T-helper 1 cell treated with Interleukin-12 subunit alpha and Interleukin-12 subunit beta and Interleukin-4 antibody, amounts not matched to agents 30 μg/mL and 1 μg/mL, for 36 hours (primary cell): ENCODE data around the gene CAMKK2.

Source experiments
- H3K27ac Mint-ChIP-seq: one replicate; pipeline ENCODE4 v1.8.0; 2021; ENCODE audit warnings: mild to moderate bottlenecking, mixed read lengths
- H3K27me3 Mint-ChIP-seq: one replicate; pipeline ENCODE4 v1.8.0; 2021; ENCODE audit warnings: low read depth, mixed read lengths
- H3K36me3 Mint-ChIP-seq: one replicate; pipeline ENCODE4 v1.8.0; 2021; ENCODE audit warnings: low read depth, mixed read lengths
- H3K4me1 Mint-ChIP-seq: one replicate; pipeline ENCODE4 v1.8.0; 2021; ENCODE audit warnings: low read depth, mixed read lengths
- H3K4me3 Mint-ChIP-seq: one replicate; pipeline ENCODE4 v1.8.0; 2021; ENCODE audit warnings: mild to moderate bottlenecking, moderate library complexity, mixed read lengths
- H3K9me3 Mint-ChIP-seq: one replicate; pipeline ENCODE4 v1.8.0; 2021; ENCODE audit warnings: mixed read lengths

The CAMKK2 gene

DNA sequence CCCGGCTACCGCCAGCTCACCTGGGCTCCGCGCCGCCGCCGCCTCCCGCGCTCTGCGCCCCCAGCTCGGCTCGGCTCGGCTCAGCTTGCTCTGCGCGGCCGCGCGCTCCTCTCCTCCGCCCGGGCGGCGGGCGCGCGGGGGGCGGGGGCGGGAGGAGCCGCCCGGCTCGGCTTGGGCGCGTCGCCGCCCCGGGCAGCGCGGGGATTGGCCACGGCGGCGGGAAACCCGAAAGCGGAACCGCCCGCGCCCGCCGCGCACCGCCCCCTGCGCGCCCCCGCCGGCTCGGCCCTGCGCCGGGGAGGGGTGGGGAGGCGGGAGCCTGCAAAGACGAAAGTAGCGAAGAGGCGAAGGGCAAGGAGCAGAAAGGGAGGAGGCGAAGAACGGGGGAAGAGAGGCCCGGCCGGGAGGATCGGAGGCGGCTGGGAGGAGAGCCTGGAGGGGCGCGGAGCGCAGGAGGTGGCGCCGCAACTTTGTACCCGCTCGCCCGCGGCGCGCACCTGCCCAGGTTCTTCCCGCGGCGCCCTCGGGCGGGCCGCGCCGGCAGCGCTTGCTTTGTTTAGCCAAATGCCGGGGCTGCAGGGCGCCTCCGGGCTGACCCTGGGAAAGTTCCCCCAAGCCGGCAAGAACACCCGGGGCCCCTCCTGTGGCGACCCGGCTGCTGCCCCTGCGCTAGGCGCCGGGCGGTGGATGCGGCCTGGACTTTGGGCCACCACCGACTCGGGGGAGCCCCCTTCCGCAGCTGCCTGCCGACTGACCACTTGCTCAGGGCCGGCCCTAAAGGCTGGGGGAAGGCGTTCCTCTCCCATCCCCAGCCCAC, at the start of gene CAMKK2:
TSS of gene CAMKK2 (minus strand) at position 92 of the 817 bp plus-strand sequence. CDS start 22,183 bp downstream, outside the sequence.
- Mint-ChIP-seq H3K27me3 (no peaks in the 10 kb centered on the region), H3K9me3 (no peaks in the 10 kb centered on the region), H3K36me3 (peaks cover 3% of the 10 kb centered on the region)

DNA sequence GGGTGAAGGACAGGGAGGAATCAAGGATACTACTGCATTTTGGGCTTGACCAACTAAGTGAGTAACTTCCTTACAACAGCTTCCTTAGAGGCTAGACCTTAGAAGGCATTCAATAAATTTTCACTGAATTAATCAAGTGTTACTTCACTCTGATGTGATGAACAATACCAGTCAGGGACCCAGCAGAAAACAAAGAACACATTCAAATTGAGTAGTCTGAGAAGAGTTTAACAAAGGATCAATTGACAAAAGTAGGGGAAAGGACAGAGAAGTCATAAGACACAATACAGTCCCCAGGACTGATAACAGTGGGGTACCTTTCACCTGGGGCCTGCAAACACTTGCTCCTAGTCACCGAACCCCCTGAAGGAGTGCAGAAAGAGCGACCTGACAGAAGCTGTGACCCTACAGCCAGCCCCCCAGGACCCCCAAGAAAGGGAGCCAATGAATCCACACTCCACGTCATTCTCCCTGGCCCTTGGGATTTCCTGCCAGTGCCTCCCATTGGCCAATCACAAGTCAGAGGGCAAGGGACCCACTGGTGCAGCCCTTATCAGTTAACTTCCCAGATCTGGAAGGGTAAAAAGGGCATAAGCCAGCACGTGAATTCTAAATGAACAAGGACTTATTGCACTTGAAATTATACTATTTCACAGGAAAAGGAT, 48.8 kb upstream of the CAMKK2 start:
- H3K27me3 Mint-ChIP-seq = no peaks in the 10 kb centered on the region
- no peak overlapping the region for H3K27ac Mint-ChIP-seq
- no peak overlapping the region for H3K4me3 Mint-ChIP-seq
- no peaks in the 10 kb centered on the region for H3K9me3 Mint-ChIP-seq
- H3K4me1 Mint-ChIP-seq = peaks cover 19% of the 10 kb centered on the region
- H3K36me3 Mint-ChIP-seq = peaks cover 37% of the 10 kb centered on the region

More for the DNA sequence above, at the start of gene CAMKK2:
- Mint-ChIP-seq H3K27ac (peak within 1 kb of the TSS; percentile 85), H3K4me3 (peak within 1 kb of the TSS; percentile 89), H3K4me1 (peaks cover 18% of the 10 kb centered on the region)

- H3K4me3 Mint-ChIP-seq = no peak overlapping the region
- no peaks in the 10 kb centered on the region for H3K27me3 Mint-ChIP-seq
- H3K9me3 Mint-ChIP-seq = no peaks in the 10 kb centered on the region
- H3K27ac Mint-ChIP-seq = no peak overlapping the region
- peaks cover 37% of the 10 kb centered on the region for H3K36me3 Mint-ChIP-seq
- peaks cover 16% of the 10 kb centered on the region for H3K4me1 Mint-ChIP-seq
Measured at GRCh38 chr12:121344506-121344905, 48.0 kb upstream of the CAMKK2 start.

GRCh38 chr12:121337416-121337815, 40.9 kb upstream of the CAMKK2 start:
- Mint-ChIP-seq H3K27ac (no peak overlapping the region), H3K36me3 (peaks cover 25% of the 10 kb centered on the region), H3K4me3 (no peak overlapping the region)

DNA sequence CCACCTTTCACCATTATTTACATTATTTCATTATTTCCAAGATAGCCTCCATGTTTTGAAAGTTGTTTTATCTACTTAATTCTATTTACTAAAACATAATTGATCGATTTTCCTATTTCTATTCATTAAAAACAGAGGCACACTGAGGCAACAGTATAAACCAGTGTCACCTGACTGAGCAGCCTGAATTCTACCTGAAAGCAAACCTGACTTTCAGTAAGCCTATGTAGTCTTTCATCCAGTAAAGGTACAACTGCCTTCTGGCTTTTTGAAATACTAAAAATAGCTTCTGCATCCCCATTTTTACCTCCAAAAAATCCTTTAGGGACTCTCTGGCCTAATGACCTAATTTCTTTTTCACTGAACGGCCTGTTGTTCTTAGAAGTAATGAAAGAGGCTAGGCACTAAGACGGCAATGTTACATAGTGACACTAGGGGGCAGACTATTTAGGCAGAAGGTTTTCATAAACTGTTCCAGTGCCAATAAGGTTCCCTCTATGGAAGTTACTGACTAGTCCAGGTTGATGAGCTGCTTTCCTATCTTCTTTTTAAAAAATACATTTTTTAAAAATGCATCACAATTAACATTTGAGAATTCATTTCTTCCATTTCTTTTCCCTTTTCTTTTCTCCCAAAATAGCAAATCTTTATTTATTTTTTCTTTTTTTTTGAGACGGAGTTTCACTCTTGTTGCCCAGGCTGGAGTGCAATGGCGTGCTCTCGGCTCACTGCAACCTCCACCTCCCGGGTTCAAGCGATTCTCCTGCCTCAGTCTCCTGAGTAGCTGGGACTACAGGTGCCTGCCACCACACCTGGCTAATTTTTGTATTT, 38.2 kb upstream of the CAMKK2 start:
- Mint-ChIP-seq H3K27ac (no peak overlapping the region), H3K27me3 (no peaks in the 10 kb centered on the region), H3K4me1 (peaks cover 2% of the 10 kb centered on the region), H3K9me3 (no peaks in the 10 kb centered on the region), H3K36me3 (peaks cover 32% of the 10 kb centered on the region), H3K4me3 (no peak overlapping the region)

More at GRCh38 chr12:121337416-121337815, 40.9 kb upstream of the CAMKK2 start:
- H3K9me3 Mint-ChIP-seq = no peaks in the 10 kb centered on the region
- H3K27me3 Mint-ChIP-seq = no peaks in the 10 kb centered on the region
- H3K4me1 Mint-ChIP-seq = peaks cover 2% of the 10 kb centered on the region

- Mint-ChIP-seq H3K4me1 (peaks cover 2% of the 10 kb centered on the region), H3K9me3 (no peaks in the 10 kb centered on the region), H3K27me3 (no peaks in the 10 kb centered on the region), H3K36me3 (peaks cover 33% of the 10 kb centered on the region), H3K27ac (peak overlapping the region; percentile 39), H3K4me3 (no peak overlapping the region)
Measured at GRCh38 chr12:121333747-121334146, 37.2 kb upstream of the CAMKK2 start.

DNA sequence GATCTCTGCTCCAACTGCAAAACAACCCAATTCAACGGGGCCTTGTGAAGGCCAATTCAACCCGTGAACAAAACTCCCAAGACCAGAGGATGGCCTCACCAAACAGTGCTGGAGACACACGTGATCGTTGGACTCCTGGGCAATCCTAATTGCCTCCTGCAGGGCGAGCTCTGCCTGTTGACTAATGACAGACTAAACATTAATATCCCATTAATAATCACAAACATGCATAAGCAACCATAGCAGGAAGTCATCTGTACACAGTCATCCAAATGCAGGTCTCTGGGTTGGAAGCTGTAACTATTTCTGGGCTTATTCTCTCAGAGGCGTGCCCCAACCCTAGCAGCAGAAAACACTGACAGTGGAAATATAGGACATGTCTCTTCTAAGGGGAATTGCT, 34.7 kb upstream of the CAMKK2 start:
- no peaks in the 10 kb centered on the region for H3K9me3 Mint-ChIP-seq
- H3K27me3 Mint-ChIP-seq = no peaks in the 10 kb centered on the region
- no peak overlapping the region for H3K27ac Mint-ChIP-seq
- H3K4me3 Mint-ChIP-seq = no peak overlapping the region
- peaks cover 4% of the 10 kb centered on the region for H3K4me1 Mint-ChIP-seq
- peaks cover 48% of the 10 kb centered on the region for H3K36me3 Mint-ChIP-seq

DNA sequence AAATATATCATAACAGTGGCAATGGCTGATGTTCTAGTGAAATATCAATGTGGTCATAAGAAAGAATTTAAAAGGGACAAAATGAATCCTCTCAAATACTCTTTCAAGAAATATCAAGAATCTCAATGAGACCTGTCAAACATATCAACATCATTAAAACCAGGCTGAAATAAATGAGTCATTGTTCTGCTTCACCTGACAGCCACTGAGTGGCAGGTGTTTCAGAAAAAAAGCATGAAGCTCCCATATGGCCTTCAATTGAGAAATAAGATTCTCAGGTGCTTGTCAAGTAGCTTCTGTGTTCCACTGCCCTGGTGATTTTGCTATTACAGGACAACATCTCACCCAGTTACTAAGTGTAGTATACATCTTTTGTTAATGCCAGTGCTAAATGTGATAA, 34.2 kb upstream of the CAMKK2 start:
- Mint-ChIP-seq H3K4me3 (no peak overlapping the region), H3K9me3 (no peaks in the 10 kb centered on the region), H3K27me3 (no peaks in the 10 kb centered on the region), H3K27ac (no peak overlapping the region), H3K4me1 (peaks cover 4% of the 10 kb centered on the region), H3K36me3 (peaks cover 54% of the 10 kb centered on the region)

DNA sequence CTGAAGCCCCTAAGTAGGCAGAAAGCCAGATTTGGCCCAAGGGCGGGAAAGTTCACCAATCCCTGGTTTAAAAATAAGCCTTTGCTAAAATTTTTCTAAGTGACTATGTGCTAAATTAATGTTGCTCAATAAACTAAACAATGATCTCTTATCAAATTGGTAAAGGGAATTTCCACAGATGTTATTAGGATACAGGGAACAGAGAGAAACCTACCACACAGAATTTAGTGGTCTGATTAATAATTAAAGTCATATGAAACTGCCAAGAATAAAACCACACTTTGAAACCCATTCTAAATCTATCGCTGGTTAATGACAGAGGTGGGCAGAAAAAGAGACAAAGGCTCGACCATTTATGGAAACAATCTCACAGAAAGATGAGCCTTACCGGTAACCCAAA, 33.7 kb upstream of the CAMKK2 start:
- Mint-ChIP-seq H3K36me3 (peaks cover 52% of the 10 kb centered on the region), H3K4me3 (no peak overlapping the region), H3K27ac (no peak overlapping the region), H3K27me3 (no peaks in the 10 kb centered on the region), H3K4me1 (peaks cover 4% of the 10 kb centered on the region), H3K9me3 (no peaks in the 10 kb centered on the region)

DNA sequence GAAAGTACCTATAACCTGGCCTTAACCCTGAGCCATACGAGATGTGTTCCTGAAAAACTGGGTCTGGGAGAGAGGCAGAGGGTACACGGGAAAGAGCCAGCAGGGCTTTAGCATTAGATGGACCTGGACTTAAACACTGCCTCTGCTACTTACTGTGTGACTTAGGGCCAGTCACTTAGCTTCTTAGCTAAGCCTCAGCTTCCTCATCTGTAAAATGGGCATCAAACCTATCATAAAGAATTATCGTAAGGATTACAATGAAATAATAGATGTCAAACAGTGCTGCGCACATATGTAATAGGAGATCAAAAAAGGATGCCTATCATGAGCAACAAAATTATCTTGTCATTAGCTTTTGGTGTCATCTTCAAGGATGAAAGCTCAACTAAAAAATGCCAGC, 32.1 kb upstream of the CAMKK2 start:
- Mint-ChIP-seq H3K4me1 (peaks cover 3% of the 10 kb centered on the region), H3K4me3 (no peak overlapping the region), H3K9me3 (no peaks in the 10 kb centered on the region), H3K36me3 (peaks cover 49% of the 10 kb centered on the region), H3K27ac (no peak overlapping the region), H3K27me3 (no peaks in the 10 kb centered on the region)

GRCh38 chr12:121326996-121327674, 30.6 kb upstream of the CAMKK2 start:
- Mint-ChIP-seq H3K36me3 (peaks cover 48% of the 10 kb centered on the region), H3K4me3 (no peak overlapping the region), H3K4me1 (peaks cover 2% of the 10 kb centered on the region), H3K27me3 (no peaks in the 10 kb centered on the region), H3K27ac (no peak overlapping the region), H3K9me3 (no peaks in the 10 kb centered on the region)

- H3K4me3 Mint-ChIP-seq = no peak overlapping the region
- H3K9me3 Mint-ChIP-seq = no peaks in the 10 kb centered on the region
- H3K4me1 Mint-ChIP-seq = peaks cover 2% of the 10 kb centered on the region
- no peaks in the 10 kb centered on the region for H3K27me3 Mint-ChIP-seq
- H3K36me3 Mint-ChIP-seq = peaks cover 44% of the 10 kb centered on the region
- no peak overlapping the region for H3K27ac Mint-ChIP-seq
Measured at GRCh38 chr12:121325922-121326396, 29.4 kb upstream of the CAMKK2 start.

DNA sequence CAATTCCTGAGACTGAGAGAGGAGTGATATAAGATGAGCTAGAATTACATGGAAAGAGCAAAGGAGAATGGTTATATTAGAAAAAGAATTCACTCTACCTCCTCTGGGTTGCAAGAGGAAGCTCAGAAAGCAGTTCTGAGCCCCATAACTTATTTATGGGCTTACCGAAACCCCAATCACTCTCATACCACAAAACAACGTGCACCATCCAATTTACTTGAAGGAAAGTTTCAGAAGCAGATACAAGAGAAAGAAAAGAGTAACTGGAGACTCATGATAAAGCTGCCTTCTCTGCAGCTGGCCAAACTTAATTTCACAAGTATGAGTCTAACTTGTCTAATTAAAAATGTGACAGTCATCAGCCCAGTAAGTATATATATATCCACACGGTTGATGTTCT, 27.4 kb upstream of the CAMKK2 start:
- no peak overlapping the region for H3K27ac Mint-ChIP-seq
- no peaks in the 10 kb centered on the region for H3K9me3 Mint-ChIP-seq
- peaks cover 2% of the 10 kb centered on the region for H3K4me1 Mint-ChIP-seq
- no peak overlapping the region for H3K4me3 Mint-ChIP-seq
- peaks cover 38% of the 10 kb centered on the region for H3K36me3 Mint-ChIP-seq
- no peaks in the 10 kb centered on the region for H3K27me3 Mint-ChIP-seq

GRCh38 chr12:121318121-121318520, 21.6 kb upstream of the CAMKK2 start:
- H3K36me3 Mint-ChIP-seq = peaks cover 33% of the 10 kb centered on the region
- no peak overlapping the region for H3K4me3 Mint-ChIP-seq
- H3K4me1 Mint-ChIP-seq = peaks cover 11% of the 10 kb centered on the region
- no peaks in the 10 kb centered on the region for H3K9me3 Mint-ChIP-seq
- no peak overlapping the region for H3K27ac Mint-ChIP-seq
- H3K27me3 Mint-ChIP-seq = no peaks in the 10 kb centered on the region
